ENCODE data around the gene HINT3.
"Not testable (repeated sequence)": the region's sequence is repeated elsewhere in the genome, so short reads cannot be mapped to it uniquely, and the experiment has no call there.

DNA sequence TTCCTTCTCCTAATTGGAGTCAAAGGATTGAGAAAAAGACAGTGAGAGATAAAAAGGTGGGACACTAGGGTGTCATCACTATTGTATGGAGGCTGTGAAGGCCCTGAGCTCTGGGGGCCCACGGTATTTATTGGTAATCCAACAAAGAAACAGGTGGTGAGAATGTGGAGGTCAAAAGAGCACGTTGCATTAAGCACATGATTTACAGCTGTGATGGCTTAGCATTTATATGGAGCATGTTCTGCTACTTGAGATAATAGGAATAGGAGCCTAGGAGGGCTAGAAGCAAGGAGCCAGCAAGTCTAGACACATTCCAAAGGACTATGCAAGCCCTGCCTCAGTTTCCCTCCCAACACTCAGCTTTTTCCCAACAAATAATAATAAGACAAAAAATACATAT is 44.1 kb upstream of the HINT3 start:
- TF ChIP-seq, protein P1, sequence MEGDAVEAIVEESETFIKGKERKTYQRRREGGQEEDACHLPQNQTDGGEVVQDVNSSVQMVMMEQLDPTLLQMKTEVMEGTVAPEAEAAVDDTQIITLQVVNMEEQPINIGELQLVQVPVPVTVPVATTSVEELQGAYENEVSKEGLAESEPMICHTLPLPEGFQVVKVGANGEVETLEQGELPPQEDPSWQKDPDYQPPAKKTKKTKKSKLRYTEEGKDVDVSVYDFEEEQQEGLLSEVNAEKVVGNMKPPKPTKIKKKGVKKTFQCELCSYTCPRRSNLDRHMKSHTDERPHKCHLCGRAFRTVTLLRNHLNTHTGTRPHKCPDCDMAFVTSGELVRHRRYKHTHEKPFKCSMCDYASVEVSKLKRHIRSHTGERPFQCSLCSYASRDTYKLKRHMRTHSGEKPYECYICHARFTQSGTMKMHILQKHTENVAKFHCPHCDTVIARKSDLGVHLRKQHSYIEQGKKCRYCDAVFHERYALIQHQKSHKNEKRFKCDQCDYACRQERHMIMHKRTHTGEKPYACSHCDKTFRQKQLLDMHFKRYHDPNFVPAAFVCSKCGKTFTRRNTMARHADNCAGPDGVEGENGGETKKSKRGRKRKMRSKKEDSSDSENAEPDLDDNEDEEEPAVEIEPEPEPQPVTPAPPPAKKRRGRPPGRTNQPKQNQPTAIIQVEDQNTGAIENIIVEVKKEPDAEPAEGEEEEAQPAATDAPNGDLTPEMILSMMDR (IDR thresholded peaks at IDR 0.05) = not testable (repeated sequence)
- not testable (repeated sequence) for TF ChIP-seq POLR2A (IDR thresholded peaks at IDR 0.05)

Measured in body of pancreas (tissue), 4 donors.